HEK293T (cell line): ENCODE results near the gene IRX1.

Source experiments
- ARNT ChIP-seq: fragments of 450-650 bp; IDR thresholded peaks from 2 replicates; pipeline ENCODE4 v1.6.1; 2017; ENCODE audit warnings: mild to moderate bottlenecking
- BHLHE40 ChIP-seq: fragments of 450-650 bp; IDR thresholded peaks from 2 replicates; pipeline ENCODE4 v1.6.1; 2016; ENCODE audit warnings: mild to moderate bottlenecking, moderate library complexity, borderline replicate concordance
- CTBP1 ChIP-seq: fragments of 450-650 bp; IDR thresholded peaks from 2 replicates; pipeline ENCODE4 v1.6.1; 2016; ENCODE audit warnings: borderline replicate concordance
- ELF4 ChIP-seq: fragments of 450-650 bp; IDR thresholded peaks from 2 replicates; pipeline ENCODE4 v1.6.1; 2017; ENCODE audit warnings: antibody characterized with exemption
- FOXK2 ChIP-seq: fragments of 450-650 bp; IDR thresholded peaks from 2 replicates; pipeline ENCODE4 v1.6.1; 2016; ENCODE audit warnings: mild to moderate bottlenecking
- FOXM1 ChIP-seq: fragments of 450-650 bp; IDR thresholded peaks from 2 replicates; pipeline ENCODE4 v1.6.1; 2017; ENCODE audit warnings: mild to moderate bottlenecking, borderline replicate concordance
- HDGF ChIP-seq: fragments of 450-650 bp; IDR thresholded peaks from 2 replicates; pipeline ENCODE4 v1.6.1; 2017; ENCODE audit warnings: antibody characterized with exemption, borderline replicate concordance
- LEF1 ChIP-seq: fragments of 450-650 bp; IDR thresholded peaks from 2 replicates; pipeline ENCODE4 v1.6.1; 2017; ENCODE audit warnings: mild to moderate bottlenecking, borderline replicate concordance
- SP1 ChIP-seq: fragments of 450-650 bp; IDR thresholded peaks from 2 replicates; pipeline ENCODE4 v1.6.1; 2017
- SUZ12 ChIP-seq: fragments of 450-650 bp; IDR thresholded peaks from 2 replicates; pipeline ENCODE4 v1.6.1; 2016; ENCODE audit warnings: mild to moderate bottlenecking
- ZNF384 ChIP-seq: fragments of 450-650 bp; IDR thresholded peaks from 2 replicates; pipeline ENCODE4 v1.6.1; 2016

DNA sequence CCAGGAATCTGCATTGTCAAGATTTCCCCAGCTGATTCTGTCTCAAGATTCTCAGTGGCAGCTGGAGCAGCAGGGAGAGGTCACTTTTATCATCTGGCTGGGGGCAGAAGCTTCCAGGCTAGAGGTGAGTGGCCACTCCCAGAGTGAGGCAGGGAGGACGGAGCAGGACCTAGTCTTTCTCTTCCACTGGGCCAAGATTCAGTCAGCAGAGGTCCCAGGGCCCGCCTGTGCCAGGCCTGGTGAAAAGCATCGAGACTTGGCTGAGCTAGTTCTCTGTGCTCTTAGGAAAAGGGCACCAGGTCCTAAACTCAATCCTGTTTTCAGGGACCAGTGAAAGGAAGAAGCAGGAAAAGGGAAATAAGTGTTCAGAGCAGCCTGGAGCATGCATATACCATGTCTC is 46.6 kb downstream of the IRX1 start:
- TF ChIP-seq FOXM1: no peak
- no peak for TF ChIP-seq LEF1
- TF ChIP-seq FOXK2: no peak
- no peak for TF ChIP-seq BHLHE40
- no peak for TF ChIP-seq ELF4
- no peak for TF ChIP-seq SP1
- no peak for TF ChIP-seq HDGF
- no peak for TF ChIP-seq ZNF384
- TF ChIP-seq CTBP1: no peak
- TF ChIP-seq SUZ12: no peak
- no peak for TF ChIP-seq ARNT
